ENCODE results near the gene IQSEC2. TPM values are rescaled to one million over a fixed set of nuclear protein-coding genes. Genes with fewer than 3 reads are reported as not detected.

IQSEC2 gene
- total and polyA plus RNA-seq, 9 of the 15 experiments (the other 6 are each of a cell fraction or from before 2014, with no cell fraction given): 2.7 to 41.8 (median 20.1) TPM

DNA sequence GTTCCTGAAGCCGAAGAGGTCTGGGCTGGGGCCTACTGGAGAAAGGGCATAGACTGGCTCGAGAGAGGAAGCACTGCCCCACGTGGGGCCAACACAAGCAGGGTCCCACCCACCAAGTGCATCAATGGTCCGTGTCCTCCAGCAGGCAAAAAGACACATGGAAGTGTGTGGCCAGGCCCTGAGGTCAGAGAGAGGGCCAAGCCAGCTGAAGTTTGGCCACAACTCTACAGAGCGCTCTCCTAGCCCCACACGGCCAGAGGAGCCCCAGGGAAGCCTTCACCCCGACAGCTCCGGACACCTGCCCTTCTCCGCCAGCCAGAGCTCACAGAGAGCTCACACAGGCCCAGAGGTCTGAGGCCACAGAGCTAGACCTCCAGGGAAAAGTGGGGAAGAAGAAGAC is 47.8 kb downstream of the IQSEC2 start:
- POLR2A ChIA-PET: interaction anchor here (1.0 kb wide), 1 partner anchor 8 kb away, joined by 4 read pairs; the partner anchor contains the start of gene KDM5C
- peaks cover 5 to 13% of the 10 kb centered on the region in 2 experiments; a peak in 2 of 5 replicates for H3K4me1 ChIP-seq (replicated peaks in 1 of 2; ENCODE audit: control insufficient read depth in 2 of 2, insufficient read depth in 2 of 2, low read length in 2 of 2)

DNA sequence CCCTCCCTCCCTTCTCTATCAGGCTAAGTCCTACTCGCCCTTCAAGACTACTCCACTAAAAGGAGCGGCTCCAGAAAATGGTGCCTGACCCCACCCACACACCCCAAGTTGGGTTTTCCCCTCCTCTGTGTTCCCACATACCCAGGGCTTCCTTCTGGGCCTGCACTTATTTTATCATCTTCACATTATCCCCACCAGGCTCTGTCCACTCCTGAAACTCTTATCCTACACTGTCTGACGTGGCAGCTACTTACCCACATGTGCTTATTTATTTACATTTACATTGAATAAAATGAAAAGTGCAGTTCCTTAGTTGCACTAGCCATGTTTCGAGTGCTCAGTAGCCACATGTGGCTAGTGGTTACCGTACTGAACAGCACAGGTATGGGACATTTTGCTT is 51.3 kb downstream of the IQSEC2 start:
- H3K9me1 ChIP-seq (ENCODE audit: control insufficient read depth, insufficient read depth, low read length): no peaks in the 10 kb centered on the region
- in situ Hi-C loops (cut with MboI) (no loop called here), intact Hi-C loops (cut with micrococcal nuclease) (no loop called here)
- peaks cover under 1% of the 10 kb centered on the region; the same call in 2 of the 3 replicates for H3K79me2 ChIP-seq (ENCODE audit: control insufficient read depth, insufficient read depth, low read length)
- DNase-seq (ENCODE audit: extremely low read depth in 1 of 4, low spot score in 3 of 4): no peak
- ChIA-PET POLR2A (interaction anchor here (0.7 kb wide), 1 partner anchor 11 kb away, joined by 3 read pairs; no protein-coding TSS in a partner anchor), CTCF (ENCODE audit: low intra/inter-chr PET ratio) (no interaction called here)
- no peak for ATAC-seq
- H3K4me1 ChIP-seq (replicated peaks in 1 of 2; ENCODE audit: control insufficient read depth in 2 of 2, insufficient read depth in 2 of 2, low read length in 2 of 2): peaks cover 11 to 16% of the 10 kb centered on the region in 2 experiments; a peak in 3 of 5 replicates
- no TSS peak for BruUV-seq (replicated peaks)
- no peak overlapping the region for H3K4me3 ChIP-seq
- no peak for TF ChIP-seq KLF1 (tag; IDR thresholded peaks at IDR 0.05)
- TF ChIP-seq, protein P1, sequence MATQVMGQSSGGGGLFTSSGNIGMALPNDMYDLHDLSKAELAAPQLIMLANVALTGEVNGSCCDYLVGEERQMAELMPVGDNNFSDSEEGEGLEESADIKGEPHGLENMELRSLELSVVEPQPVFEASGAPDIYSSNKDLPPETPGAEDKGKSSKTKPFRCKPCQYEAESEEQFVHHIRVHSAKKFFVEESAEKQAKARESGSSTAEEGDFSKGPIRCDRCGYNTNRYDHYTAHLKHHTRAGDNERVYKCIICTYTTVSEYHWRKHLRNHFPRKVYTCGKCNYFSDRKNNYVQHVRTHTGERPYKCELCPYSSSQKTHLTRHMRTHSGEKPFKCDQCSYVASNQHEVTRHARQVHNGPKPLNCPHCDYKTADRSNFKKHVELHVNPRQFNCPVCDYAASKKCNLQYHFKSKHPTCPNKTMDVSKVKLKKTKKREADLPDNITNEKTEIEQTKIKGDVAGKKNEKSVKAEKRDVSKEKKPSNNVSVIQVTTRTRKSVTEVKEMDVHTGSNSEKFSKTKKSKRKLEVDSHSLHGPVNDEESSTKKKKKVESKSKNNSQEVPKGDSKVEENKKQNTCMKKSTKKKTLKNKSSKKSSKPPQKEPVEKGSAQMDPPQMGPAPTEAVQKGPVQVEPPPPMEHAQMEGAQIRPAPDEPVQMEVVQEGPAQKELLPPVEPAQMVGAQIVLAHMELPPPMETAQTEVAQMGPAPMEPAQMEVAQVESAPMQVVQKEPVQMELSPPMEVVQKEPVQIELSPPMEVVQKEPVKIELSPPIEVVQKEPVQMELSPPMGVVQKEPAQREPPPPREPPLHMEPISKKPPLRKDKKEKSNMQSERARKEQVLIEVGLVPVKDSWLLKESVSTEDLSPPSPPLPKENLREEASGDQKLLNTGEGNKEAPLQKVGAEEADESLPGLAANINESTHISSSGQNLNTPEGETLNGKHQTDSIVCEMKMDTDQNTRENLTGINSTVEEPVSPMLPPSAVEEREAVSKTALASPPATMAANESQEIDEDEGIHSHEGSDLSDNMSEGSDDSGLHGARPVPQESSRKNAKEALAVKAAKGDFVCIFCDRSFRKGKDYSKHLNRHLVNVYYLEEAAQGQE (IDR thresholded peaks at IDR 0.05; ENCODE audit: borderline replicate concordance): peak; percentile 36; the same call in 1 of the 2 replicates
- TF ChIP-seq, protein P1 (CRISPR knock-in tag; IDR thresholded peaks at IDR 0.05; ENCODE audit: low read depth): no peak
- no peaks in the 10 kb centered on the region for H4K20me1 ChIP-seq (replicated peaks; ENCODE audit: control insufficient read depth, insufficient read depth, low read length)
- no peak overlapping the region for H3K4me2 ChIP-seq (ENCODE audit: insufficient read depth, low read length)
- no peak overlapping the region for H3K27ac ChIP-seq (ENCODE audit: extremely low read depth, low read depth, low read length)
- WGBS (ENCODE audit: insufficient coverage, low coverage, missing lambda C conversion rate): 66% methylated on average over 4 of the region's 5 CpGs
- H3K9me3 ChIP-seq (replicated peaks; ENCODE audit: control insufficient read depth, insufficient read depth, low read depth, low read length): no peaks in the 10 kb centered on the region
- no peak for FAIRE-seq
- no peaks in the 10 kb centered on the region for H3K27me3 ChIP-seq (ENCODE audit: control insufficient read depth in 2 of 2, insufficient read depth in 2 of 2, low read length in 2 of 2)
- peak overlapping the region in 1 of 2 experiments; percentile 79; a peak in 2 of 4 replicates for H3K9ac ChIP-seq (ENCODE audit: insufficient read depth in 1 of 2, low read depth in 2 of 2, low read length in 2 of 2)
- H2AFZ ChIP-seq (ENCODE audit: low read depth, low read length): 0 out of 2 replicates have a peak overlapping the region, but pooled peaks have one; percentile 9
- peaks cover 4% of the 10 kb centered on the region; the same call in 1 of the 3 replicates for H3K36me3 ChIP-seq (ENCODE audit: control insufficient read depth, insufficient read depth, low read length)

More for the DNA sequence above, 47.8 kb downstream of the IQSEC2 start:
- no peaks in the 10 kb centered on the region for H3K27me3 ChIP-seq (ENCODE audit: control insufficient read depth in 2 of 2, insufficient read depth in 2 of 2, low read length in 2 of 2)
- H3K36me3 ChIP-seq (ENCODE audit: control insufficient read depth, insufficient read depth, low read length): peaks cover 18% of the 10 kb centered on the region; the same call in 2 of the 3 replicates
- in situ Hi-C loops (cut with MboI) (no loop called here), intact Hi-C loops (cut with micrococcal nuclease) (no loop called here)
- no peak for DNase-seq (ENCODE audit: extremely low read depth in 1 of 4, low spot score in 3 of 4)
- no peak overlapping the region for H3K4me2 ChIP-seq (ENCODE audit: insufficient read depth, low read length)
- TF ChIP-seq RBM22 (IDR thresholded peaks at IDR 0.05; ENCODE audit: low read depth, low read length, poor library complexity, severe bottlenecking) (peak; percentile 44), CTBP1 (IDR thresholded peaks at IDR 0.05; ENCODE audit: borderline replicate concordance) (no peak), GTF2F1 (IDR thresholded peaks at IDR 0.05; ENCODE audit: low read depth, low read length) (no peak), SPI1 (IDR thresholded peaks at IDR 0.05; ENCODE audit: borderline replicate concordance, low read depth, low read length) (no peak), RBFOX2 (IDR thresholded peaks at IDR 0.05; ENCODE audit: low read depth, low read length) (peak; percentile 37; the same call in 1 of the 2 replicates), POLR2G (IDR thresholded peaks at IDR 0.05; ENCODE audit: low read depth, low read length) (peak; percentile 51), JUND (IDR thresholded peaks at IDR 0.05; ENCODE audit: borderline replicate concordance, low read depth, low read length) (no peak), JUND (tag; IDR thresholded peaks at IDR 0.05; ENCODE audit: borderline replicate concordance, low read depth, low read length) (no peak), GABPA (tag; conservative IDR thresholded peaks at IDR 0.05; ENCODE audit: low read depth) (no peak)
- no peak; the same call in 2 of the 3 replicates for ATAC-seq
- H2AFZ ChIP-seq (ENCODE audit: low read depth, low read length): no peak overlapping the region
- H4K20me1 ChIP-seq (replicated peaks; ENCODE audit: control insufficient read depth, insufficient read depth, low read length): no peaks in the 10 kb centered on the region; the same call in 1 of the 2 replicates
- 84% methylated on average over 3 of the region's 9 CpGs for WGBS (ENCODE audit: insufficient coverage, low coverage, missing lambda C conversion rate)
- no peak overlapping the region; a peak in 1 of 4 replicates for H3K9ac ChIP-seq (ENCODE audit: insufficient read depth in 1 of 2, low read depth in 2 of 2, low read length in 2 of 2)
- no peaks in the 10 kb centered on the region for H3K79me2 ChIP-seq (ENCODE audit: control insufficient read depth, insufficient read depth, low read length)
- no peak overlapping the region for H3K4me3 ChIP-seq
- no peak for FAIRE-seq
- no TSS peak for BruUV-seq (replicated peaks)
- no peaks in the 10 kb centered on the region for H3K9me1 ChIP-seq (ENCODE audit: control insufficient read depth, insufficient read depth, low read length)
- CTCF ChIA-PET (ENCODE audit: low intra/inter-chr PET ratio): no interaction called here
- H3K9me3 ChIP-seq (replicated peaks; ENCODE audit: control insufficient read depth, insufficient read depth, low read depth, low read length): no peaks in the 10 kb centered on the region
- H3K27ac ChIP-seq (ENCODE audit: extremely low read depth, low read depth, low read length): no peak overlapping the region

Data from K562 (cell line).